Neural cell (in vitro differentiated cells): ENCODE data around the gene UTP15. TPM values are rescaled to one million over a fixed set of nuclear protein-coding genes. Genes with fewer than 3 reads are reported as not detected.

Source experiments
- H2AFZ ChIP-seq: fragments of 200-600, 300-800 bp; sonication (generic), shearing (Covaris generic); 2 replicates; pipeline ENCODE4 v1.6.0; 2014; ENCODE audit warnings: low read depth, mild to moderate bottlenecking, antibody characterized with exemption, low read length, moderate library complexity
- H3F3A ChIP-seq: fragments of 200-600 bp; shearing (Covaris generic); 2 replicates; pipeline ENCODE4 v1.6.1; 2016; ENCODE audit warnings: mild to moderate bottlenecking, moderate library complexity, mixed read lengths, antibody characterized with exemption, low read length; ENCODE audit not compliant: insufficient read depth, poor library complexity, severe bottlenecking
- H3K27ac ChIP-seq: fragments of 200-600, 300-800 bp; sonication (generic), shearing (Covaris generic); 2 replicates; pipeline ENCODE4 v1.5.1; 2014; ENCODE audit warnings: mild to moderate bottlenecking, low read length, moderate library complexity
- H3K27me3 ChIP-seq: fragments of 300-800, 200-600 bp; sonication (generic), shearing (Covaris generic); 2 replicates; pipeline ENCODE4 v1.6.0; 2014; ENCODE audit warnings: mild to moderate bottlenecking, low read depth, low read length, moderate library complexity; ENCODE audit not compliant: insufficient read depth
- H3K36me3 ChIP-seq: fragments of 300-800, 200-600 bp; sonication (generic), shearing (Covaris generic); 2 replicates; pipeline ENCODE4 v1.5.1; 2014; ENCODE audit warnings: mild to moderate bottlenecking, antibody characterized with exemption, low read length, moderate library complexity; ENCODE audit not compliant: insufficient read depth
- H3K4me2 ChIP-seq: fragments of 300-800, 200-600 bp; sonication (generic), shearing (Covaris generic); 2 replicates; pipeline ENCODE4 v1.6.0; 2014; ENCODE audit warnings: mild to moderate bottlenecking, low read length
- H3K4me3 ChIP-seq: fragments of 300-800, 200-600 bp; sonication (generic), shearing (Covaris generic); 2 replicates; pipeline ENCODE4 v1.5.1; 2014; ENCODE audit warnings: mild to moderate bottlenecking, low read length, moderate library complexity
- H3K79me2 ChIP-seq: fragments of 200-600 bp; shearing (Covaris generic); replicated peaks from 2 replicates; pipeline ENCODE4 v1.6.0; 2014; ENCODE audit warnings: mild to moderate bottlenecking, low read length, moderate library complexity; ENCODE audit not compliant: insufficient read depth
- H3K9ac ChIP-seq: fragments of 300-800, 200-600 bp; sonication (generic), shearing (Covaris generic); 2 replicates; pipeline ENCODE4 v1.6.1; 2016; ENCODE audit warnings: mild to moderate bottlenecking, low read length, mixed read lengths
- H3K9me2 ChIP-seq: fragments of 200-600 bp; shearing (Covaris generic); 2 replicates; pipeline ENCODE4 v1.6.1; 2016; ENCODE audit warnings: mild to moderate bottlenecking, low read length, mixed read lengths; ENCODE audit not compliant: insufficient read depth
- H3K9me3 ChIP-seq: fragments of 200-600, 300-800 bp; sonication (generic), shearing (Covaris generic); 2 replicates; pipeline ENCODE4 v1.6.1; 2016; ENCODE audit warnings: mild to moderate bottlenecking, mixed run types, low read length, moderate library complexity, mixed read lengths
- H4K20me1 ChIP-seq: fragments of 200-600 bp; shearing (Covaris generic); 2 replicates; pipeline ENCODE4 v1.6.1; 2016; ENCODE audit warnings: mild to moderate bottlenecking, mixed run types; ENCODE audit not compliant: insufficient read depth
- CTCF ChIP-seq: fragments of 450-650 bp; IDR thresholded peaks from 2 replicates; pipeline ENCODE4 v1.5.1; 2014; ENCODE audit warnings: antibody characterized with exemption, mild to moderate bottlenecking, moderate library complexity; ENCODE audit not compliant: poor library complexity, severe bottlenecking
- EP300 ChIP-seq: fragments of 450-650 bp; conservative IDR thresholded peaks from 2 replicates; pipeline ENCODE4 v1.6.1; 2014; ENCODE audit warnings: antibody characterized with exemption, mild to moderate bottlenecking, moderate library complexity; ENCODE audit not compliant: poor library complexity, severe bottlenecking
- EZH2 ChIP-seq: fragments of 200-600, 300-800 bp; shearing (Covaris generic), sonication (generic); IDR thresholded peaks from 2 replicates; pipeline ENCODE4 v1.6.1; 2014; ENCODE audit warnings: antibody characterized with exemption, low read length, borderline replicate concordance, mild to moderate bottlenecking; ENCODE audit not compliant: insufficient read depth, poor library complexity, severe bottlenecking
- MXI1 ChIP-seq: fragments of 450-650 bp; conservative IDR thresholded peaks from 2 replicates; pipeline ENCODE4 v1.6.1; 2014; ENCODE audit warnings: antibody characterized with exemption, mild to moderate bottlenecking; ENCODE audit not compliant: poor library complexity, severe bottlenecking
- POLR2AphosphoS5 ChIP-seq: IDR thresholded peaks from 2 replicates; pipeline ENCODE4 v1.6.1; 2012
- RAD21 ChIP-seq: fragments of 450-650 bp; conservative IDR thresholded peaks from 2 replicates; pipeline ENCODE4 v1.6.1; 2014; ENCODE audit warnings: antibody characterized with exemption, mild to moderate bottlenecking, moderate library complexity
- REST ChIP-seq: IDR thresholded peaks from 2 replicates; pipeline ENCODE4 v1.6.1; 2012; ENCODE audit warnings: borderline replicate concordance
- SMC3 ChIP-seq: fragments of 450-650 bp; conservative IDR thresholded peaks from 2 replicates; pipeline ENCODE4 v1.6.1; 2014; ENCODE audit warnings: antibody characterized with exemption, mild to moderate bottlenecking, moderate library complexity; ENCODE audit not compliant: poor library complexity
- TAF1 ChIP-seq: IDR thresholded peaks from 2 replicates; pipeline ENCODE4 v1.6.1; 2012; ENCODE audit warnings: low read depth
- polyA plus RNA-seq: library from polyadenylated mRNA; depleted of rRNA; stranded (reverse); fragments of >200 nt; gene quantifications from 2 replicates; pipeline ENCODE4 v1.2.3, GENCODE V29; 2014

Gene UTP15
- polyA plus RNA-seq, 1 donor from 2014 or later: 18.1 TPM

GRCh38 chr5:73534011-73534644, 31.4 kb upstream of the UTP15 start:
- no peak for TF ChIP-seq EZH2
- TF ChIP-seq MXI1: no peak
- no peak for TF ChIP-seq RAD21
- TF ChIP-seq CTCF: no peak
- TF ChIP-seq EP300: no peak
- TF ChIP-seq REST: no peak
- no peak for TF ChIP-seq POLR2AphosphoS5
- TF ChIP-seq TAF1: no peak
- Histone ChIP-seq H3K36me3 (no peaks in the 10 kb centered on the region), H3K9ac (no peak overlapping the region), H2AFZ (no peak overlapping the region), H3K4me3 (no peak overlapping the region), H3K9me3 (no peaks in the 10 kb centered on the region), H3K4me2 (no peak overlapping the region), H3K79me2 (no peaks in the 10 kb centered on the region), H4K20me1 (no peaks in the 10 kb centered on the region), H3K27ac (no peak overlapping the region), H3F3A (no peaks in the 10 kb centered on the region), H3K27me3 (no peaks in the 10 kb centered on the region), H3K9me2 (no peaks in the 10 kb centered on the region)

GRCh38 chr5:73534971-73535370, 30.6 kb upstream of the UTP15 start:
- no peaks in the 10 kb centered on the region for H3K9me3 ChIP-seq
- TF ChIP-seq SMC3 (no peak), TAF1 (no peak), POLR2AphosphoS5 (no peak), CTCF (no peak), MXI1 (no peak), RAD21 (no peak), EP300 (no peak), EZH2 (no peak), REST (no peak)
- H4K20me1 ChIP-seq: no peaks in the 10 kb centered on the region
- H3K4me2 ChIP-seq: no peak overlapping the region
- H3K36me3 ChIP-seq: no peaks in the 10 kb centered on the region
- H3K9ac ChIP-seq: no peak overlapping the region
- no peaks in the 10 kb centered on the region for H3K79me2 ChIP-seq
- no peak overlapping the region for H3K27ac ChIP-seq
- H3F3A ChIP-seq: no peaks in the 10 kb centered on the region
- no peak overlapping the region for H3K4me3 ChIP-seq
- no peak overlapping the region for H2AFZ ChIP-seq
- no peaks in the 10 kb centered on the region for H3K9me2 ChIP-seq
- H3K27me3 ChIP-seq: no peaks in the 10 kb centered on the region
